Mesenchymal stem cell (in vitro differentiated cells and primary cell): Measurements from ENCODE around the gene POC1B.
A peak's percentile ranks its signal among the peaks of the same experiment; 100 is the strongest.
"Not testable (repeated sequence)": the region's sequence is repeated elsewhere in the genome, so short reads cannot be mapped to it uniquely, and the experiment has no call there.

Experiments used
- DNase-seq: peaks from one replicate; pipeline ENCODE4 v3.0.0-alpha.2; 2013
- H2AFZ ChIP-seq: one replicate; pipeline ENCODE4 v1.6.1; 2013; ENCODE audit warnings: low read depth, mild to moderate bottlenecking, control low read depth, inconsistent platforms, low read length, moderate library complexity
- H2AK5ac ChIP-seq: 2 replicates; pipeline ENCODE4 v1.6.1; 2013; ENCODE audit warnings: low read length, moderate library complexity, mild to moderate bottlenecking, inconsistent platforms; ENCODE audit not compliant: severe bottlenecking
- H2BK120ac ChIP-seq: one replicate; pipeline ENCODE4 v1.6.1; 2013; ENCODE audit warnings: low read depth, mild to moderate bottlenecking, inconsistent platforms, low read length, moderate library complexity
- H2BK12ac ChIP-seq, 2 experiments: one replicate each; pipeline ENCODE4 v1.6.1; 2013; ENCODE audit warnings: inconsistent platforms in 2 of 2, low read length in 2 of 2, mild to moderate bottlenecking in 2 of 2, moderate library complexity in 2 of 2, control low read depth in 1 of 2
- H2BK15ac ChIP-seq: one replicate; pipeline ENCODE4 v1.6.1; 2013; ENCODE audit warnings: mild to moderate bottlenecking, low read depth, inconsistent platforms; ENCODE audit not compliant: poor library complexity, severe bottlenecking
- H2BK5ac ChIP-seq: 2 replicates; pipeline ENCODE4 v1.6.1; 2013; ENCODE audit warnings: low read depth, mild to moderate bottlenecking, low read length, control low read depth, inconsistent platforms; ENCODE audit not compliant: poor library complexity, severe bottlenecking
- H3K14ac ChIP-seq, 2 experiments: one replicate each; pipeline ENCODE4 v1.6.1; 2013; ENCODE audit warnings: inconsistent platforms in 2 of 2, low read length in 2 of 2, control low read depth in 1 of 2, mild to moderate bottlenecking in 1 of 2, moderate library complexity in 1 of 2
- H3K18ac ChIP-seq, 2 experiments: one replicate each; pipeline ENCODE4 v1.6.1; 2013; ENCODE audit warnings: inconsistent platforms in 2 of 2, low read length in 2 of 2, control low read depth in 1 of 2, low read depth in 1 of 2, mild to moderate bottlenecking in 1 of 2
- H3K23ac ChIP-seq, 2 experiments: one replicate each; pipeline ENCODE4 v1.6.1; 2013; ENCODE audit warnings: inconsistent platforms in 2 of 2, low read length in 2 of 2, mild to moderate bottlenecking in 2 of 2, moderate library complexity in 2 of 2, control low read depth in 1 of 2
- H3K27ac ChIP-seq: 2 replicates; pipeline ENCODE4 v1.5.1; 2013; ENCODE audit warnings: mild to moderate bottlenecking, moderate library complexity, low read length, control low read depth, inconsistent platforms; ENCODE audit not compliant: poor library complexity, severe bottlenecking
- H3K27me3 ChIP-seq, 2 experiments: 2 replicates each; pipeline versions ENCODE4 v1.6.1 to v1.7.0; 2013; ENCODE audit warnings: low read length in 2 of 2, mild to moderate bottlenecking in 2 of 2, moderate library complexity in 2 of 2, control low read depth in 1 of 2, inconsistent platforms in 1 of 2; ENCODE audit not compliant: control insufficient read depth in 1 of 2, insufficient read depth in 1 of 2
- H3K36me3 ChIP-seq, 2 experiments: 2 replicates each; pipeline versions ENCODE4 v1.6.1 to v1.7.0; 2013; ENCODE audit warnings: low read length in 2 of 2, control low read depth in 1 of 2, inconsistent platforms in 1 of 2, low read depth in 1 of 2, mild to moderate bottlenecking in 1 of 2; ENCODE audit not compliant: insufficient read depth in 2 of 2, control insufficient read depth in 1 of 2
- H3K4ac ChIP-seq, 2 experiments: one replicate each; pipeline ENCODE4 v1.6.1; 2013; ENCODE audit warnings: inconsistent platforms in 2 of 2, low read length in 2 of 2, mild to moderate bottlenecking in 2 of 2, moderate library complexity in 2 of 2, control low read depth in 1 of 2, low read depth in 1 of 2
- H3K4me1 ChIP-seq: 2 replicates; pipeline ENCODE4 v1.6.1; 2013; ENCODE audit warnings: low read depth, low read length, control low read depth; ENCODE audit not compliant: control insufficient read depth, insufficient read depth
- H3K4me2 ChIP-seq: 2 replicates; pipeline ENCODE4 v1.6.1; 2013; ENCODE audit warnings: low read length, mild to moderate bottlenecking, inconsistent platforms; ENCODE audit not compliant: poor library complexity, severe bottlenecking
- H3K4me3 ChIP-seq, 2 experiments: 2 replicates each; pipeline versions ENCODE4 v1.5.1 to v1.7.0; 2013; ENCODE audit warnings: low read length in 2 of 2, mild to moderate bottlenecking in 2 of 2, control low read depth in 1 of 2, low read depth in 1 of 2; ENCODE audit not compliant: insufficient read depth in 1 of 2
- H3K79me1 ChIP-seq: replicated peaks from 2 replicates; pipeline ENCODE4 v1.6.1; 2013; ENCODE audit warnings: mild to moderate bottlenecking, control low read depth, low read length, inconsistent platforms; ENCODE audit not compliant: poor library complexity, severe bottlenecking
- H3K9ac ChIP-seq: 2 replicates; pipeline ENCODE4 v1.7.0; 2013; ENCODE audit warnings: mild to moderate bottlenecking, low read length, moderate library complexity
- H3K9me3 ChIP-seq: 2 replicates; pipeline ENCODE4 v1.7.0; 2013; ENCODE audit warnings: mild to moderate bottlenecking, low read length; ENCODE audit not compliant: control insufficient read depth
- H4K8ac ChIP-seq: one replicate; pipeline ENCODE4 v1.6.1; 2013; ENCODE audit warnings: inconsistent platforms, mild to moderate bottlenecking, low read length, moderate library complexity
- H4K91ac ChIP-seq: one replicate; pipeline ENCODE4 v1.6.1; 2013; ENCODE audit warnings: mild to moderate bottlenecking, low read length, inconsistent platforms
- WGBS: methylation state at CpG from one replicate; pipeline ENCODE4 v1.1.7; 2013; ENCODE audit warnings: mixed read lengths; 5-methylcytosine and 5-hydroxymethylcytosine counted together

Gene POC1B

GRCh38 chr12:89464974-89465592 lies 60.8 kb downstream of the POC1B start:
- H3K18ac ChIP-seq = no peak overlapping the region
- H3K4ac ChIP-seq = no peak overlapping the region
- H4K91ac ChIP-seq = no peak overlapping the region
- no peak overlapping the region for H3K4me3 ChIP-seq
- no peak for DNase-seq
- H3K36me3 ChIP-seq = peaks cover 0 to 3% of the 10 kb centered on the region in 2 experiments
- no peak overlapping the region for H2BK15ac ChIP-seq
- no peak overlapping the region for H3K4me2 ChIP-seq
- H2BK12ac ChIP-seq = no peak overlapping the region
- H2AK5ac ChIP-seq = peak overlapping the region; percentile 36
- H3K27me3 ChIP-seq = no peaks in the 10 kb centered on the region
- WGBS = 71% methylated on average over 3 of the region's 4 CpGs
- no peak overlapping the region for H3K9ac ChIP-seq
- H3K9me3 ChIP-seq = no peaks in the 10 kb centered on the region
- peaks cover 5% of the 10 kb centered on the region for H3K4me1 ChIP-seq
- no peak overlapping the region for H2BK5ac ChIP-seq
- no peak overlapping the region for H2BK120ac ChIP-seq
- no peak overlapping the region for H3K23ac ChIP-seq
- no peak overlapping the region for H3K14ac ChIP-seq
- H2AFZ ChIP-seq = no peak overlapping the region
- no peak overlapping the region for H4K8ac ChIP-seq
- H3K79me1 ChIP-seq = no peaks in the 10 kb centered on the region
- no peak overlapping the region for H3K27ac ChIP-seq

DNA sequence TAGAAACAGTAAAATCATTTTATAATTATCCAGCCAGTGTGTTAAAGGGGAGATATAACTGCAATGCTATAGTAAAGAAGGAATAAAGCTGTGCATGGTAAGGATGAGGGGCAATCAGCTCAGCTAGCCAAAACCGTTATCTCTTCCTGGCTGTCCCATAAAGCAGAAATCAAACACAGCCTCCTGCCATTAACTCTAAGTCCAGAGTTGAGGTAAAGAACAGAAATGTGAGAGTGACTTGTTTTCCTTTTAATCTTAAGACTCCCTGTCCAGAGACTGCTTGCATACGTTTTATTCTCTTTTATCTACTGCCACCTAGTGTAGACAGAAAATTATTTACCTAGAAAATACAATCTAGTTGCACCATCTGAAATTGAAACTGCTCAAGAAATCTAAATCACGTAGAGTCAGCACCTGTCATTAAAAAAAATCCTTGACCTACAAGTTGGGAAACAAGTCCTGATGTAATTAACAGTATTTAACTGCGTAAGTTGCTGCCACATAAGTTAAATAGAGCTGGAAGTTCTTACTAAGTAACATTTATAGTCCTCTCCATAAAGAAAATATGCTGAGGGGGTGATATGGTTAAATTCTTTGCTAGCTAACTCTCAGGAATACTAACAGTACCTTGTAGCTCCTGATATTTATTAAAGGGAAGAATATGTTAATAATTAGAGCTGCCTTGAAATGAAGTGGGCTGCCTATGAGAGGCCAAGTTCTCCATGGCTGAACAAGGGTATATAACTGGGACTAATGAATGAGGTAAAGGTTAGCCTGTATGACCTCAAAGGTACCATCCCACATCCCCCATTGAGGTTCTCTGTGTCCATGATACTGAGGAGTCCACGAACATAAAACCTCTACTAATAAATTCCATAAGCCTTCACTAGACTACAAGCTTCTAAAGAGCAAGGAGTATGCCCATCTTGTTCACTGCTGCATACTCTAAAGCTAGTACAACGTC lies 63.9 kb downstream of the POC1B start:
- Histone ChIP-seq H3K79me1 (no peaks in the 10 kb centered on the region), H3K27ac (peak overlapping the region; percentile 5), H3K4me3 (peak overlapping the region in 1 of 2 experiments; percentile 52), H3K4ac (no peak overlapping the region), H3K9ac (peak overlapping the region; percentile 76), H2AFZ (no peak overlapping the region), H3K4me1 (peaks cover 4% of the 10 kb centered on the region), H2AK5ac (no peak overlapping the region), H2BK12ac (peak overlapping the region in 1 of 2 experiments; percentile 39), H4K91ac (no peak overlapping the region), H3K23ac (no peak overlapping the region), H3K4me2 (no peak overlapping the region), H3K18ac (peak overlapping the region; percentile 3 to 52), H3K36me3 (no peaks in the 10 kb centered on the region), H3K9me3 (no peaks in the 10 kb centered on the region), H3K27me3 (no peaks in the 10 kb centered on the region), H2BK5ac (no peak overlapping the region), H4K8ac (no peak overlapping the region), H2BK15ac (no peak overlapping the region), H3K14ac (no peak overlapping the region), H2BK120ac (no peak overlapping the region)
- WGBS = 15% methylated on average over 3 of the region's 6 CpGs
- peak; percentile 83 for DNase-seq

DNA sequence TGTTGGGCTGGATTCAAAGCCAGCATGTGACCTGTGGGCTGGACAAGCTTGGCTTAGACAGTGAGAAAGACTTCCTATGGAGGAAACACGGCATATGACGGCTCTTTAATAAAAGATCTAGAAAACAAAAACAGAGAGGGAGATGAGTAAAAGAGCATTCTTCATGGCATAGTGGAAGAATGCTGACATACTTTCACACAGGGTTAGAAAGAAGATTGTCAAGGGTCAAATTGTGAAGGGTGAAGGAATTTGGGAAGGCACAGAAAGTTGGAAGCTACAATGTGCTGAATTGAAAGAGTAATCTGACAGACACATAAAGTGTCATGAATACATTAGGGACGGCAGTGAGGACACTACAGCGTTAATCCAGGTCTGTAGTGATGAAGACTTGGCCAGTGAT lies 64.7 kb downstream of the POC1B start:
- Histone ChIP-seq H2AK5ac (no peak overlapping the region), H3K9ac (peak overlapping the region; percentile 76), H3K23ac (no peak overlapping the region), H2BK12ac (no peak overlapping the region), H2BK120ac (no peak overlapping the region), H3K14ac (no peak overlapping the region), H4K8ac (peak overlapping the region; percentile 76), H3K18ac (peak overlapping the region in 1 of 2 experiments; percentile 28), H3K9me3 (no peaks in the 10 kb centered on the region), H3K4me3 (peak overlapping the region in 1 of 2 experiments; percentile 34), H3K27me3 (no peaks in the 10 kb centered on the region), H4K91ac (no peak overlapping the region), H3K36me3 (no peaks in the 10 kb centered on the region), H3K27ac (peak overlapping the region; percentile 5), H3K79me1 (no peaks in the 10 kb centered on the region), H2BK15ac (no peak overlapping the region), H2BK5ac (no peak overlapping the region), H3K4me2 (no peak overlapping the region), H2AFZ (no peak overlapping the region), H3K4me1 (peaks cover 4% of the 10 kb centered on the region), H3K4ac (peak overlapping the region in 1 of 2 experiments; percentile 24)
- peak; percentile 46 for DNase-seq
- WGBS = 38% methylated on average over 4 of the region's 4 CpGs

GRCh38 chr12:89459279-89459678 lies 66.6 kb downstream of the POC1B start:
- not testable (repeated sequence) for H3K4me1 ChIP-seq, H3K23ac ChIP-seq, H3K79me1 ChIP-seq, H4K8ac ChIP-seq, H3K4me2 ChIP-seq, H3K18ac ChIP-seq, H3K36me3 ChIP-seq, H3K4me3 ChIP-seq, H4K91ac ChIP-seq, H3K27ac ChIP-seq, H2AK5ac ChIP-seq, H2AFZ ChIP-seq, H3K27me3 ChIP-seq, H3K9me3 ChIP-seq, H3K14ac ChIP-seq, H2BK12ac ChIP-seq, H2BK15ac ChIP-seq, DNase-seq, H2BK5ac ChIP-seq, H2BK120ac ChIP-seq, H3K4ac ChIP-seq
- no CpG with 5 or more reads among the region's 4 CpGs for WGBS
- H3K9ac ChIP-seq = peak overlapping the region; percentile 76
